HG02588 (cell line): Measurements from ENCODE around the gene SUN1.

Source experiments
- ATAC-seq: cut with Tn5 transposase; IDR thresholded peaks from one replicate; pipeline ENCODE4 v1.9.1; 2021; ENCODE audit warnings: mild to moderate bottlenecking, moderate library complexity; ENCODE audit not compliant: unreplicated experiment

SUN1 gene

GRCh38 chr7:901041-901387 lies 68.7 kb downstream of the SUN1 start:
- no peak for ATAC-seq

- ATAC-seq, result no peak
Measured at GRCh38 chr7:901388-902154, 69.3 kb downstream of the SUN1 start.

- no peak for ATAC-seq
Measured at GRCh38 chr7:902996-903395, 70.7 kb downstream of the SUN1 start.

DNA sequence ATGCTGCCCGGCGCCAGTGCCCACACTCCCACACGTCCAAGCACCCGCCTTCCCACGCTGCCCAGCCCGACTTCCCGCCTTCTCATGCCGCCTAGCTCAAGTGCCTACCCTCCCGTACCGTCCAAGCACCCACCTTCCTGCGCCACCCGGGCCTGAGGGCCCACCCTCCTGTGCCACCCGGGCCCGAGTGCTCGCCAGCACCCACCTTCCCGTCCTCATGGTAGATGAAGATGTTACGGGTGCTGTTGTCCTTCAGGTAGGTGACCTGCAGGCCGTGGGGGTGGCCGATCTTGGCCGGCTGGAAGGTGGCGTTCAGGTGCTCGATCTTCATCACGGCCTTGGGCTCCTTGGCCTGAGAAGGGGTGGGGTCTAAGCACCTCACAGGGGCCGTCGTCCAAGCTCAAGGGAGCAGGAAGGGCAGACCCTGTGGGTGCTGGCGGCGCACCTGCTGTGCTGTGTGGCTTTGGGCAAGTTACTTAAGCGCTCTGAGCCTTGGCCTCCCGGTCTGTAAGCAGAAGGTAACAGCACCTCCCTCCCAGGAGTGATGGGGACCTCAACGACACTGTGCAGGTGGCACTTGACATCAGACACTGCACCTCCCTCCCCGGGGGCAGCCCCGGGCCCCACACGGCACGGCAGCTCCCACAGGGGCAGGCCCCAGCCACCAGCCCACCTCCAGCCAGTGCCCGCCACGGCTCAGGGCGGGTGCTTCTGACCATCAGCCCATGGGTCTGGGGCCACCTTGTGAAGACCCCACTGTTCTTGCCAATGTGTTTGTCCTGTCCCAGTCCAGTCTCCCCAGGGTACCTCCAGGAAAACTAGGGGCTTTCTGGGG lies 71.9 kb downstream of the SUN1 start:
- ATAC-seq, result no peak

GRCh38 chr7:904847-905246 lies 72.6 kb downstream of the SUN1 start:
- ATAC-seq, result no peak

DNA sequence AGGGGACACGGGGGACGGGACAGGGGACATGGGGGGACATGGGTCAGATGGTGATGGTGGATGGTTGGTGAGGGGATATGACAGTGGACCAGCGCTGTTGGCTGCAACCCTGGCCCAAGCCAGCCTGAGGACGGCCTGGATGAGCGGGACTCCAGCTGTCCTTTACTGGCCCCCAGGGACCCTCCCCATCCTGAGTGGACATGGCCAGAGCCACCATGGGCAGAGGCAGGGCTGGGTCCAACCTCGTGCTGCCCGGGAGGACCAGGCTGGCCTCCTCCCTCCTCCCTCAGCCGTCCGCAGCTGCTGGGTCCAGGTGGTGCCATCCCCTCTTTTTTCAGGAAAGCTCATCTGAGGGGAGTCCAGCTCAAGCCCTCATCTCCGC lies 74.5 kb downstream of the SUN1 start:
- no peak for ATAC-seq

DNA sequence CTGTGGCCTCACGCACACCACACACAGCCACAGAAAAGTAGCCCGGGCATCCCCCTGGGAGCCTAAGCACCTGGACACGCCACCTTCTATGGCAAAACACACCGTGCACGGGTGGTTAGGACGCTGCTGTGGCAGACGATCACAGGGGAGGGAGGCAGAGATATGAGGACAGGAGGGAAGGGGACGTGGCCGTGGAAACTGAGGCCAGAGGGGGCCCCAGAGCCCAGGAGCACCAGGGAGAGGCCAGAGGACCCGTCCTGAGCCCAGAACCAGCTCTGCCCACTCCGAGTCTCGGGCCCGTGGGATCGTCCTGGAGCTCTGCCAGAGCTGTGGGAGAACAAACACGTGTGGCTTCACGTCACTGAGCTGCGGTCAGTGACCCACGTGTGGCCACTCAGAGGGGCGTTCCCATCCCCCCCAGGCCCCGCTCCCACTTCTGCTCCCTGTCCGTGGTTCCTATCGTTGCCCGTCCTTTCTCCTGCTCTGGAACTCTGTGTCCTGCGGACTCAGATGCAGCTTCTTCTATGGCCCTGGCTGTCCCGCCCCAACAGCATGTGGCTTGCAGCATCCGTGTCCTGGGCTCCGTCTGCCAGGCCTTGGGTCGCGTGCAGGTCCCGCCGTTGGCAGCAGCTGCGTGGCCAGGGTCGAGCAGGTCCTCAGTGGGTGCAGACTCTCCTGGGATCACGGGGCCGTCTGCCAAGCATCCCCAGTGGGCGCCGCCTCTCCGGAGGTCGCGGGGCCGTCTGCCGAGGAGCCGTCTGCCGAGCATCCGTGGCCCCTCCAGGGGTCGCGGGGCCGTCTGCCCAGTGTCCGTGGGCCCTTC lies 75.1 kb downstream of the SUN1 start:
- ATAC-seq, result no peak

- no peak for ATAC-seq
Measured at GRCh38 chr7:908159-908581, 75.9 kb downstream of the SUN1 start.

DNA sequence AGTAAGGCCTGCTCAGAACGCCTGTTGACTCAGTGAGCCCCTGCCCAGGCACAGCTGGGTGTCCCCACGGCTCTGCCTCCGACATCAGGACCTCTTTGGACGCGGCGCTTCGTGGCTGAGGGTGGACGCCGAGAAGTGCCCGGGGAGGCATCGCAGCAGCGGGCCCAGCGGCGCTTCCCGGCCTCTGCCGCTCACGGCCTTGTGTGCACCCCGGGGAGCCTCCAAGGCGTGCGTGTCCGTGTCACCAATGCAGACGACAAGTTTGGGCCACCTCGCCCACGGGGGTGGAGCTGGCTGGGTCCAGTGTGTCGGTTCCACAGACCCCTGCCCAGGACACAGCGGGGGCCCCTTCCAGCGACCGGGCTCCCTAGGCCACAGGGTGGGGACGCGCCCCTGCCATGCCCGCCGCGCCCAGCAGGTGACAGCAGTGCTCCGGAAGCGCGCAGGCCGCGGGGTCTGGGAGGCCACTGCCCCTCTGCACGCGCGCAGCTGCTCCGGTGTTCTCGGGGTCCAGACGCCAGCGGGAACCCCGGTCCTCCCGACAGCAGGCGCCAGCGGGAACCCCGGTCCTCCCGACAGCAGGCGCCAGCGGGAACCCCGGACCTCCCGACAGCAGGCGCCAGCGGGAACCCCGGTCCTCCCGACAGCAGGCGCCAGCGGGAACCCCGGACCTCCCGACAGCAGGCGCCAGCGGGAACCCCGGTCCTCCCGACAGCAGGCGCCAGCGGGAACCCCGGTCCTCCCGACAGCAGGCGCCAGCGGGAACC lies 76.5 kb downstream of the SUN1 start:
- peak; percentile 81 for ATAC-seq

GRCh38 chr7:909358-910329 lies 77.4 kb downstream of the SUN1 start:
- no peak for ATAC-seq

DNA sequence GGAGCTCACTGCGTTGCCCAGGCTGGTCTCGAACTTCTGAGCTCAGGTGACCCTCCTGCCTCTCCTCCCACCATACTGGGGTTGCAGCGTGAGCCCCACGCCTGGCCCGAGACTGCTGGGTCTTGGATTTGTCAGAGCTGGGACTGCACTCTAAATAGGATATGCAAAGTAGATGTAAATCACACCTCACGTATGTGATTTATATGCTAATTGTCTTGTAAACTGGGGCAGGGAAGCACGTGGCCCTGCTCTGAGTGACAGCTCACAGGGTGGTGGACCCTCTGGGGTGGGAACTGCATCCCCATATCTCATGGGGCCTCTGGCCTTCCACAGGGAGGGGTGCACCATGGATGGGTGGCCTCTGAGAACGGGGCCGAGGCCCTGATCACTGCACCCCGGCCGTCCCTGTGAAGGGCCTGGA lies 78.2 kb downstream of the SUN1 start:
- no peak for ATAC-seq

GRCh38 chr7:910931-911431 lies 78.7 kb downstream of the SUN1 start:
- ATAC-seq, result no peak

DNA sequence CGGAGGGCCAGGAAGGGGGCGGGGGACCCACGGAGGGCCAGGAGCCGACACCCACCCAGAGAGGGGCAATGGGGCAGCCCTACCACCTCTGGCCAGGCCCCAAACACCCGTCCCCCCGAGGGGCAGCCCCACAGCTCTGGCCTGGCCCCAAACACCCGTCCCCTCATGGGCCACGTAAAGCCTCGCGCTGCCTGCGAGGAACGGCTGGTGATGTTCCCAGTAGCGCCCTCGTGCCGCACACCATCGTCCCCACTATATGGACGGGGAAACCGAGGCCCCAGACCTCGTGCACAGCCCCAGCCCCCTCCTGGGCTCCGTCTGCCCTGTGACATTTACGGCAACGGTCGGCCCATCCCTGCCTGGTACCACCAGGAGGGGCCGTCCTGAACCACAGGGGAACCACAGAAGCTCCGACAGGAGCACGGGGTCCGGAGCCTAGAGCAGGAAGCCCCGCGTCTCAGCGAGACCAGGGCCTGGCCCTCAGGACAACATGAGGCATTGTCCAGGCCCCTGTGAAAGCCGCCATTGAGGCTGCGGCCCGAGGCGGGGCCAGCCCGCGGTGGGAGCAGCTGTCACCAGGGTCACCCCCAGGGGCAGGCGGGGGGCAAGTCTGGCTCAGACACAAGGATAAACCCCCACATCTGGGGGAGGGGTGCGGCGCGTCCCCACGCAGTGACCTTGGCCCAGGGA lies 79.7 kb downstream of the SUN1 start:
- no peak for ATAC-seq

- ATAC-seq, result no peak
Measured at GRCh38 chr7:913736-914520, 81.7 kb downstream of the SUN1 start.

DNA sequence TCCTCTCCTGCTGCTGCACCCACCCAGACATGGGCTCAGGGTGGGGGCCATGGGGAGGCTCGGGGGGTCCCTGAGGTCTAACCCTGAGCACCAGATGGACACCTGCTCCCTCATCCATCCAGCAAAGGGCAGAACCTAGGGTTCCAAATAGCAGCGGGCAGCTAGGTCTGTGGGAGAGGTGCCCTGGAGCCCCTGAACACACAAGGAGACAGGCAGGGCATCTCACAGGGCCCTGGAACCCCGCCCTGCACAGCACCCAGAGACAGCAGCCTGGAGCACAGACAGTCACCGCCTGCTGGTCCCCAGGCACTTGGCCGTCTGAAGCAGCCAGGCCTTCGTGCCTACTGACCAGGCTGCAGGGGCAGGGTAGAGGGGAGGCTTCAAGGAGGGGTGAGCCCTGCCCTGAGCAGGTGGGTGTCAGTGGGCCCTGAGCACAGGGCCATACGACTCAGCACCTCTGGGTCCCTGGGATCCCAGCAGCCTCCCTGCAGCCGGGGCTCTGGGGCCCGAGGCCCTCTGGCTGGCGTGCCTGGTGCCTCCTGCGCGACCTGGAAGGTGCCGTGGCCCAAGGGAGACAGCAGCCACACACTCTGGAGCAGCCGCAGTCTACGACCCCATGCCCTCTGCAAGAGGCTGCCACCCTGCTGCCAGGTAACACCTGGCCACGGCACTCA lies 82.4 kb downstream of the SUN1 start:
- no peak for ATAC-seq

- no peak for ATAC-seq
Measured at GRCh38 chr7:915291-916218, 83.3 kb downstream of the SUN1 start.
